ENCODE results near the gene QRSL1.

- TF ChIP-seq, protein P1, sequence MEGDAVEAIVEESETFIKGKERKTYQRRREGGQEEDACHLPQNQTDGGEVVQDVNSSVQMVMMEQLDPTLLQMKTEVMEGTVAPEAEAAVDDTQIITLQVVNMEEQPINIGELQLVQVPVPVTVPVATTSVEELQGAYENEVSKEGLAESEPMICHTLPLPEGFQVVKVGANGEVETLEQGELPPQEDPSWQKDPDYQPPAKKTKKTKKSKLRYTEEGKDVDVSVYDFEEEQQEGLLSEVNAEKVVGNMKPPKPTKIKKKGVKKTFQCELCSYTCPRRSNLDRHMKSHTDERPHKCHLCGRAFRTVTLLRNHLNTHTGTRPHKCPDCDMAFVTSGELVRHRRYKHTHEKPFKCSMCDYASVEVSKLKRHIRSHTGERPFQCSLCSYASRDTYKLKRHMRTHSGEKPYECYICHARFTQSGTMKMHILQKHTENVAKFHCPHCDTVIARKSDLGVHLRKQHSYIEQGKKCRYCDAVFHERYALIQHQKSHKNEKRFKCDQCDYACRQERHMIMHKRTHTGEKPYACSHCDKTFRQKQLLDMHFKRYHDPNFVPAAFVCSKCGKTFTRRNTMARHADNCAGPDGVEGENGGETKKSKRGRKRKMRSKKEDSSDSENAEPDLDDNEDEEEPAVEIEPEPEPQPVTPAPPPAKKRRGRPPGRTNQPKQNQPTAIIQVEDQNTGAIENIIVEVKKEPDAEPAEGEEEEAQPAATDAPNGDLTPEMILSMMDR (IDR thresholded peaks at IDR 0.05; ENCODE audit: insufficient read depth, low read depth, low read length): no peak
- TF ChIP-seq EZH2 (IDR thresholded peaks at IDR 0.05; ENCODE audit: insufficient read depth, low read length): no peak
Observed at GRCh38 chr6:106704327-106704726, 74.9 kb downstream of the QRSL1 start.

All from astrocyte (in vitro differentiated cells and primary cell).